SK-N-SH treated with all-trans-retinoic acid at 6 μM for 48 hours (cell line): ENCODE measurements around the gene NOX5.

Experiments used
- ATAC-seq: fragments of 200-7000 bp; cut with Tn5 transposase; 3 replicates; pipeline ENCODE4 v1.9.1; 2020; ENCODE audit warnings: mild to moderate bottlenecking, moderate library complexity
- ARNTL ChIP-seq: fragments of 450-650 bp; formaldehyde crosslinking; IDR thresholded peaks from 2 replicates; pipeline ENCODE4 v1.5.0; 2020; ENCODE audit warnings: low read depth, mild to moderate bottlenecking, moderate library complexity, borderline replicate concordance
- BACH2 ChIP-seq: fragments of 250-450 bp; sonication (Bioruptor Pico); IDR thresholded peaks from 2 replicates; pipeline ENCODE4 v1.9.0; 2021; ENCODE audit warnings: mild to moderate bottlenecking, borderline replicate concordance
- CREB5 ChIP-seq: fragments of 250-450 bp; sonication (Bioruptor Pico); IDR thresholded peaks from 2 replicates; pipeline ENCODE4 v1.5.1; 2020; ENCODE audit warnings: low read depth, mild to moderate bottlenecking, moderate library complexity
- CSDC2 ChIP-seq: fragments of 250-450 bp; sonication (Bioruptor Pico); IDR thresholded peaks from 2 replicates; pipeline ENCODE4 v1.5.0; 2020; ENCODE audit warnings: mild to moderate bottlenecking, moderate library complexity
- CSRNP3 ChIP-seq: fragments of 250-450 bp; sonication (Bioruptor Pico); IDR thresholded peaks from 2 replicates; pipeline ENCODE4 v1.5.1; 2021; ENCODE audit warnings: mild to moderate bottlenecking, moderate library complexity
- ESRRG ChIP-seq: fragments of 250-450 bp; sonication (Bioruptor Pico); IDR thresholded peaks from 2 replicates; pipeline ENCODE4 v1.6.1; 2021; ENCODE audit warnings: mild to moderate bottlenecking
- ISL1 ChIP-seq: fragments of 250-450 bp; sonication (Bioruptor Pico); IDR thresholded peaks from 2 replicates; pipeline ENCODE4 v2.1.2; 2022; ENCODE audit warnings: mild to moderate bottlenecking, moderate library complexity
- OSR1 ChIP-seq: fragments of 250-450 bp; sonication (Bioruptor Pico); IDR thresholded peaks from 2 replicates; pipeline ENCODE4 v1.8.0; 2022; ENCODE audit warnings: moderate library complexity, mild to moderate bottlenecking, inconsistent platforms
- PATZ1 ChIP-seq: fragments of 250-450 bp; sonication (Bioruptor Pico); IDR thresholded peaks from 2 replicates; pipeline ENCODE4 v1.8.0; 2020; ENCODE audit warnings: mild to moderate bottlenecking, moderate library complexity, borderline replicate concordance
- POU6F1 ChIP-seq: fragments of 250-450 bp; sonication (Bioruptor Pico); IDR thresholded peaks from 2 replicates; pipeline ENCODE4 v1.8.0; 2021; ENCODE audit warnings: low read depth, mild to moderate bottlenecking, moderate library complexity, borderline replicate concordance
- PPARA ChIP-seq: fragments of 250-450 bp; sonication (Bioruptor Pico); IDR thresholded peaks from 2 replicates; pipeline ENCODE4 v1.5.0; 2020; ENCODE audit warnings: mild to moderate bottlenecking, borderline replicate concordance
- RARB ChIP-seq: fragments of 250-450 bp; sonication (Bioruptor Pico); IDR thresholded peaks from 2 replicates; pipeline ENCODE4 v1.8.0; 2021; ENCODE audit warnings: mild to moderate bottlenecking, moderate library complexity
- SNAI2 ChIP-seq: fragments of 250-450 bp; sonication (Bioruptor Pico); IDR thresholded peaks from 2 replicates; pipeline ENCODE4 v1.5.0; 2020; ENCODE audit warnings: mild to moderate bottlenecking, moderate library complexity
- TCF4 ChIP-seq: fragments of 250-450 bp; sonication (Bioruptor Pico); IDR thresholded peaks from 2 replicates; pipeline ENCODE4 v1.8.0; 2021; ENCODE audit warnings: mild to moderate bottlenecking, moderate library complexity, borderline replicate concordance
- TOX ChIP-seq: fragments of 250-450 bp; sonication (Bioruptor Pico); IDR thresholded peaks from 2 replicates; pipeline ENCODE4 v1.8.0; 2021; ENCODE audit warnings: mild to moderate bottlenecking, moderate library complexity, borderline replicate concordance
- TSHZ2 ChIP-seq: fragments of 250-450 bp; sonication (Bioruptor Pico); IDR thresholded peaks from 2 replicates; pipeline ENCODE4 v1.5.0; 2020; ENCODE audit warnings: mild to moderate bottlenecking, moderate library complexity
- ZC3H10 ChIP-seq: fragments of 250-450 bp; sonication (Bioruptor Pico); IDR thresholded peaks from 2 replicates; pipeline ENCODE4 v1.5.1; 2021; ENCODE audit warnings: mild to moderate bottlenecking, moderate library complexity
- ZFP3 ChIP-seq: fragments of 250-450 bp; sonication (Bioruptor Pico); IDR thresholded peaks from 2 replicates; pipeline ENCODE4 v1.5.0; 2020; ENCODE audit warnings: mild to moderate bottlenecking, moderate library complexity
- ZFP30 ChIP-seq: fragments of 450-650 bp; formaldehyde crosslinking; IDR thresholded peaks from 2 replicates; pipeline ENCODE4 v1.5.0; 2022; ENCODE audit warnings: mild to moderate bottlenecking, moderate library complexity
- ZNF565 ChIP-seq: fragments of 450-650 bp; formaldehyde crosslinking; conservative IDR thresholded peaks from 2 replicates; pipeline ENCODE4 v1.5.0; 2020; ENCODE audit warnings: low read depth, mild to moderate bottlenecking, moderate library complexity
- ZNF70 ChIP-seq: fragments of 450-650 bp; formaldehyde crosslinking; IDR thresholded peaks from 2 replicates; pipeline ENCODE4 v1.5.0; 2020; ENCODE audit warnings: mild to moderate bottlenecking, moderate library complexity
- ZNF8 ChIP-seq: fragments of 450-650 bp; formaldehyde crosslinking; IDR thresholded peaks from 2 replicates; pipeline ENCODE4 v1.5.0; 2020; ENCODE audit warnings: mild to moderate bottlenecking, moderate library complexity

The NOX5 gene

GRCh38 chr15:68997930-68998777 is 16.3 kb upstream of the NOX5 start:
- ATAC-seq: no peak
- TF ChIP-seq PPARA (CRISPR knock-in tag) (no peak), SNAI2 (CRISPR knock-in tag) (no peak), CSRNP3 (no peak), ISL1 (CRISPR knock-in tag) (no peak), OSR1 (CRISPR knock-in tag) (no peak), RARB (CRISPR knock-in tag) (no peak), CSDC2 (CRISPR knock-in tag) (no peak), BACH2 (CRISPR knock-in tag) (no peak), TOX (CRISPR knock-in tag) (no peak), POU6F1 (CRISPR knock-in tag) (no peak), ZC3H10 (no peak), ZFP30 (CRISPR knock-in tag) (no peak), TCF4 (CRISPR knock-in tag) (no peak), TSHZ2 (CRISPR knock-in tag) (no peak), CREB5 (CRISPR knock-in tag) (no peak), ZNF8 (no peak), ZFP3 (CRISPR knock-in tag) (no peak), PATZ1 (CRISPR knock-in tag) (no peak), ESRRG (no peak)

GRCh38 chr15:68999091-68999490 is 15.4 kb upstream of the NOX5 start:
- TF ChIP-seq ZNF565 (no peak), TCF4 (CRISPR knock-in tag) (no peak), PATZ1 (CRISPR knock-in tag) (no peak), CSRNP3 (no peak), ISL1 (CRISPR knock-in tag) (no peak), ZC3H10 (no peak), TOX (CRISPR knock-in tag) (no peak), ZNF70 (no peak), ZNF8 (no peak), ARNTL (CRISPR knock-in tag) (no peak), CSDC2 (CRISPR knock-in tag) (no peak), PPARA (CRISPR knock-in tag) (no peak), TSHZ2 (CRISPR knock-in tag) (no peak), ZFP3 (CRISPR knock-in tag) (no peak)
- no peak for ATAC-seq
